Gastrocnemius medialis (tissue), 4 donors: ENCODE data around the gene CFAP69.
A peak's percentile ranks its signal among the peaks of the same experiment; 100 is the strongest.

Experiments
- CTCF ChIP-seq, 5 experiments: fragments of 450-650 bp in 3 of 5; fragments of 200-600 bp in 2 of 5; sonication (generic) in 2 of 5; IDR thresholded peaks in 4 of 5; conservative IDR thresholded peaks in 1 of 5; 1 replicate in 4 of 5; 2 replicates in 1 of 5; pipeline ENCODE4 v1.5.1; 2016 to 2019; ENCODE audit warnings: antibody characterized with exemption in 5 of 5, mild to moderate bottlenecking in 3 of 5, moderate library complexity in 3 of 5
- POLR2A ChIP-seq, 2 donors: fragments of 450-650 bp; IDR thresholded peaks; one replicate each; pipeline ENCODE4 v1.6.1; 2017; ENCODE audit warnings: antibody characterized with exemption in 2 of 2, mild to moderate bottlenecking in 2 of 2, moderate library complexity in 2 of 2

- TF ChIP-seq POLR2A (IDR thresholded peaks at IDR 0.05) (no peak), CTCF (IDR thresholded peaks at IDR 0.05 in 4 of 5, conservative IDR thresholded peaks at IDR 0.05 in 1 of 5) (peak in 4 of 5 experiments; percentile 24 to 51 (median 44))
These were observed 33.4 kb upstream of the CFAP69 start, which contains the start of gene STEAP2 for GRCh38 chr7:90211391-90212148.
